HepG2 (cell line): ENCODE measurements around the gene TAT. TPM values are rescaled to one million over a fixed set of nuclear protein-coding genes. Genes with fewer than 3 reads are reported as not detected.

Experiments used
- CBFB ChIP-seq: sonication (generic); formaldehyde crosslinking; IDR thresholded peaks from 2 replicates; pipeline ENCODE4 v1.4.0; 2020; ENCODE audit warnings: missing genetic modification reagents
- CBX2 ChIP-seq, 2 experiments: fragments of 200-600 bp in 1 of 2; sonication (generic); formaldehyde crosslinking in 1 of 2; IDR thresholded peaks; 2 replicates each; pipeline versions ENCODE4 v1.7.0 to v1.8.1; 2018 to 2022; ENCODE audit warnings: low read depth in 2 of 2, low read length in 1 of 2, mild to moderate bottlenecking in 1 of 2, missing genetic modification reagents in 1 of 2
- DMAP1 ChIP-seq: IDR thresholded peaks from 2 replicates; pipeline ENCODE4 v1.6.1; 2016
- FOXC1 ChIP-seq: sonication (generic); formaldehyde crosslinking; IDR thresholded peaks from 2 replicates; pipeline ENCODE4 v1.8.0; 2022; ENCODE audit warnings: mild to moderate bottlenecking, missing genetic modification reagents, borderline replicate concordance
- HOXA3 ChIP-seq: sonication (generic); formaldehyde crosslinking; IDR thresholded peaks from 2 replicates; pipeline ENCODE4 v1.5.0; 2020; ENCODE audit warnings: missing genetic modification reagents
- JARID2 ChIP-seq: sonication (generic); formaldehyde crosslinking; IDR thresholded peaks from 2 replicates; pipeline ENCODE4 v1.8.1; 2023; ENCODE audit warnings: missing genetic modification reagents, inconsistent platforms; ENCODE audit not compliant: insufficient replicate concordance
- NFE2L2 ChIP-seq: fragments of 150-350 bp; IDR thresholded peaks from 2 replicates; pipeline ENCODE4 v1.6.1; 2014; ENCODE audit warnings: low read length
- SNAPC2 ChIP-seq: sonication (generic); formaldehyde crosslinking; IDR thresholded peaks from 2 replicates; pipeline ENCODE4 v1.8.1; 2022; ENCODE audit warnings: mild to moderate bottlenecking, missing genetic modification reagents
- SP4 ChIP-seq: sonication (generic); formaldehyde crosslinking; IDR thresholded peaks from 2 replicates; pipeline ENCODE4 v1.8.1; 2023; ENCODE audit warnings: mild to moderate bottlenecking, missing genetic modification reagents
- SSRP1 ChIP-seq: IDR thresholded peaks from 2 replicates; pipeline ENCODE4 v1.6.1; 2016; ENCODE audit warnings: control low read depth
- TCF12 ChIP-seq, 2 experiments: fragments of 450-650 bp in 1 of 2; sonication (generic) in 1 of 2; formaldehyde crosslinking in 1 of 2; IDR thresholded peaks; 2 replicates each; pipeline versions ENCODE4 v1.6.1 to v1.8.0; 2017 to 2022; ENCODE audit warnings: antibody characterized with exemption in 1 of 2, mild to moderate bottlenecking in 1 of 2, missing genetic modification reagents in 1 of 2, moderate library complexity in 1 of 2
- ZBTB3 ChIP-seq: sonication (generic); formaldehyde crosslinking; IDR thresholded peaks from 2 replicates; pipeline ENCODE4 v1.4.0; 2020; ENCODE audit warnings: low read depth, mild to moderate bottlenecking, moderate library complexity, missing genetic modification reagents, borderline replicate concordance
- ZBTB38 ChIP-seq: sonication (generic); formaldehyde crosslinking; IDR thresholded peaks from 2 replicates; pipeline ENCODE4 v1.5.1; 2020; ENCODE audit warnings: mild to moderate bottlenecking, missing genetic modification reagents
- ZFP36L2 ChIP-seq: sonication (generic); formaldehyde crosslinking; IDR thresholded peaks from 2 replicates; pipeline ENCODE4 v1.4.0; 2020; ENCODE audit warnings: missing genetic modification reagents
- ZNF124 ChIP-seq: sonication (generic); formaldehyde crosslinking; IDR thresholded peaks from 2 replicates; pipeline ENCODE4 v1.4.0; 2020; ENCODE audit warnings: missing genetic modification reagents
- ZNF225 ChIP-seq: sonication (generic); formaldehyde crosslinking; IDR thresholded peaks from 2 replicates; pipeline ENCODE4 v1.4.0; 2020; ENCODE audit warnings: mild to moderate bottlenecking, missing genetic modification reagents
- ZNF44 ChIP-seq: sonication (generic); formaldehyde crosslinking; IDR thresholded peaks from 2 replicates; pipeline ENCODE4 v1.5.1; 2020; ENCODE audit warnings: mild to moderate bottlenecking, missing genetic modification reagents
- ZSCAN21 ChIP-seq: sonication (generic); formaldehyde crosslinking; IDR thresholded peaks from 2 replicates; pipeline ENCODE4 v1.8.0; 2022; ENCODE audit warnings: mild to moderate bottlenecking, missing genetic modification reagents, moderate library complexity, borderline replicate concordance
- ZSCAN22 ChIP-seq: sonication (generic); formaldehyde crosslinking; IDR thresholded peaks from 2 replicates; pipeline ENCODE4 v1.4.0; 2020; ENCODE audit warnings: mild to moderate bottlenecking, missing genetic modification reagents
- polyA plus RNA-seq, 8 experiments: library from polyadenylated mRNA; depleted of rRNA in 3 of 8; stranded (reverse) in 7 of 8; unstranded in 1 of 8; fragments of >200 nt; fragmentation: Illumina TruSeq in 4 of 8; extraction: Trizol in 4 of 8; gene quantifications; 2 replicates each; pipeline versions ENCODE4 v1.2.1 to v1.2.3, GENCODE V29; 2011 to 2016; ENCODE audit warnings: low read depth in 4 of 8, missing spikeins in 1 of 8, mixed read lengths in 1 of 8; ENCODE audit not compliant: insufficient read depth in 1 of 8
- total RNA-seq, 5 experiments: library from RNA; depleted of rRNA; stranded (reverse); fragments of >200 nt; fragmentation: Illumina TruSeq; extraction: Trizol; gene quantifications; 2 replicates each; pipeline ENCODE4 v1.2.3, GENCODE V29; 2016; ENCODE audit warnings: low read depth in 1 of 5
- TF ChIP-seq, protein P1 (sequence below), 2 experiments: sonication (generic) in 1 of 2; formaldehyde crosslinking in 1 of 2; IDR thresholded peaks; 2 replicates each; pipeline versions ENCODE4 v1.4.0 to v1.6.1; 2018 to 2020; ENCODE audit warnings: missing genetic modification reagents in 2 of 2, borderline replicate concordance in 1 of 2, low read depth in 1 of 2, mild to moderate bottlenecking in 1 of 2, missing biosample characterization in 1 of 2
- TF ChIP-seq, protein P2 (sequence below): IDR thresholded peaks from 2 replicates; pipeline ENCODE4 v1.6.1; 2016; ENCODE audit warnings: mild to moderate bottlenecking, missing biosample characterization, missing genetic modification reagents
- TF ChIP-seq, protein P3 (sequence below): sonication (generic); formaldehyde crosslinking; IDR thresholded peaks from 2 replicates; pipeline ENCODE4 v1.4.0; 2020; ENCODE audit warnings: low read depth, mild to moderate bottlenecking, missing genetic modification reagents
- TF ChIP-seq, protein P4 (sequence below): sonication (generic); formaldehyde crosslinking; IDR thresholded peaks from 2 replicates; pipeline ENCODE4 v1.4.0; 2020; ENCODE audit warnings: missing genetic modification reagents
- TF ChIP-seq, protein P5 (sequence below): sonication (generic); formaldehyde crosslinking; IDR thresholded peaks from 2 replicates; pipeline ENCODE4 v1.5.0; 2020; ENCODE audit warnings: mild to moderate bottlenecking, low read depth, missing genetic modification reagents, borderline replicate concordance

Gene TAT
- total and polyA plus RNA-seq, 2 of the 13 experiments (the other 11 are each of a cell fraction or from before 2014, with no cell fraction given): 1.6 to 5.8 TPM

DNA sequence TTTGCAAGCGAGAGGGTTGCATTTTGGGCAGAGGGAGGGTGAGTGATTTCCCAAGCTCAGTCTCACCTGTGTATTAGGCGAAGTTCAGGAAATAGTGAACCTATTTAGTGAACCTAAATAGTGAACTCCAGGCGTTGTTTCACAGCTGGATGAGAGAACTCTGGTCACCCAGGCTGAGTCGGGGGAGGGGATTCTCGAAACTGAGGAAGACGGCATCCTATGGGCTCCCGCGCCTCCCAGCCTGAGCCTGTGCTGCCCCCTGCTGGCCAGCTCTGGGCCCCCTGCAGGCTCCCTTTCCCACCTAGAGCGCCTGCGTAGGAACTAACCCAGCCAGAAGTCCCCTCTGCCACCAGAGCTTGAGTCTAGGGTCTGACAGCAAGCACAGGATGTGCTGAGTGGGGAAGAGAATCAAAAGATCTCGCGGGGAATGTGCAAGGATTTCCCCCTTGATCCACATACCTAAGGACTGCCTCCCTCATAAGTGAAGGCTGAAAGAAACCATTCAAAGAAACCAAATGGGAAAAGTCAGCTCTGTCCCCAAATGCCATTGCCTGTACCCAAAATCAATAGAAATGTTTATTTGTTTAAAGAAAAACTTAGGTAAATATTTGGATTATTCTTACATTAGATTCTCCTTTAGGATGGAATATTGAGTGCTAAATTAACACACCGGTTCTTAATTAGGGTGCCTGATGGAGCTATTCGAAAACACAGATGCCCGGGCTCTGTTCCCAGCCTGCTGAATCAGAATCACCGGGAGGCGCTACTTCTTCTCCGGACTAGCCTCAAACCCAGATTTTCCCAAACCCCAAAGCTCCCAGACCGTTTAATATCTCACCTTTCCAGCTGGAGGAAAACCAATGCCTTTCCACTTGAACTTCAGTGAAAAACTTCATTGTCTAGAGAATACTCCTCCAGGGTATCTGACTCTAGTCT lies 34.3 kb upstream of the TAT start (continued):
- TF ChIP-seq, protein P1, sequence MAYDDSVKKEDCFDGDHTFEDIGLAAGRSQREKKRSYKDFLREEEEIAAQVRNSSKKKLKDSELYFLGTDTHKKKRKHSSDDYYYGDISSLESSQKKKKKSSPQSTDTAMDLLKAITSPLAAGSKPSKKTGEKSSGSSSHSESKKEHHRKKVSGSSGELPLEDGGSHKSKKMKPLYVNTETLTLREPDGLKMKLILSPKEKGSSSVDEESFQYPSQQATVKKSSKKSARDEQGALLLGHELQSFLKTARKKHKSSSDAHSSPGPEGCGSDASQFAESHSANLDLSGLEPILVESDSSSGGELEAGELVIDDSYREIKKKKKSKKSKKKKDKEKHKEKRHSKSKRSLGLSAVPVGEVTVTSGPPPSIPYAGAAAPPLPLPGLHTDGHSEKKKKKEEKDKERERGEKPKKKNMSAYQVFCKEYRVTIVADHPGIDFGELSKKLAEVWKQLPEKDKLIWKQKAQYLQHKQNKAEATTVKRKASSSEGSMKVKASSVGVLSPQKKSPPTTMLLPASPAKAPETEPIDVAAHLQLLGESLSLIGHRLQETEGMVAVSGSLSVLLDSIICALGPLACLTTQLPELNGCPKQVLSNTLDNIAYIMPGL (CRISPR knock-in tag; IDR thresholded peaks at IDR 0.05; ENCODE audit: borderline replicate concordance in 1 of 2, low read depth in 1 of 2): peak; percentile 77 to 89; a peak in 3 of 4 replicates
- TF ChIP-seq CBFB (no peak; the same call in 1 of the 2 replicates), SNAPC2 (no peak), FOXC1 (0 out of 2 replicates have a peak, but pooled peaks have one; percentile 18), HOXA3 (CRISPR knock-in tag) (peak; percentile 58), ZNF44 (CRISPR knock-in tag) (no peak), ZNF124 (CRISPR knock-in tag) (no peak), ZBTB38 (CRISPR knock-in tag) (no peak), ZBTB3 (no peak; the same call in 1 of the 2 replicates), DMAP1 (CRISPR knock-in tag) (no peak), SP4 (CRISPR knock-in tag) (0 out of 2 replicates have a peak, but pooled peaks have one; percentile 19), TCF12 (IDR thresholded peaks at IDR 0.05) (no peak), TCF12 (CRISPR knock-in tag; IDR thresholded peaks at IDR 0.05) (no peak), ZSCAN21 (no peak), ZNF225 (CRISPR knock-in tag) (no peak; the same call in 1 of the 2 replicates), ZSCAN22 (CRISPR knock-in tag) (no peak), CBX2 (IDR thresholded peaks at IDR 0.05; ENCODE audit: low read depth, low read length) (no peak), CBX2 (CRISPR knock-in tag; IDR thresholded peaks at IDR 0.05; ENCODE audit: low read depth) (no peak), ZFP36L2 (CRISPR knock-in tag) (0 out of 2 replicates have a peak, but pooled peaks have one; percentile 68), JARID2 (CRISPR knock-in tag) (no peak), SSRP1 (no peak), NFE2L2 (no peak)
- TF ChIP-seq, protein P2, sequence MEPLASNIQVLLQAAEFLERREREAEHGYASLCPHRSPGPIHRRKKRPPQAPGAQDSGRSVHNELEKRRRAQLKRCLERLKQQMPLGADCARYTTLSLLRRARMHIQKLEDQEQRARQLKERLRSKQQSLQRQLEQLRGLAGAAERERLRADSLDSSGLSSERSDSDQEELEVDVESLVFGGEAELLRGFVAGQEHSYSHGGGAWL (CRISPR knock-in tag): 0 out of 2 replicates have a peak, but pooled peaks have one; percentile 21
- TF ChIP-seq, protein P3, sequence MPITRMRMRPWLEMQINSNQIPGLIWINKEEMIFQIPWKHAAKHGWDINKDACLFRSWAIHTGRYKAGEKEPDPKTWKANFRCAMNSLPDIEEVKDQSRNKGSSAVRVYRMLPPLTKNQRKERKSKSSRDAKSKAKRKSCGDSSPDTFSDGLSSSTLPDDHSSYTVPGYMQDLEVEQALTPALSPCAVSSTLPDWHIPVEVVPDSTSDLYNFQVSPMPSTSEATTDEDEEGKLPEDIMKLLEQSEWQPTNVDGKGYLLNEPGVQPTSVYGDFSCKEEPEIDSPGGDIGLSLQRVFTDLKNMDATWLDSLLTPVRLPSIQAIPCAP: no peak
- TF ChIP-seq, protein P4, sequence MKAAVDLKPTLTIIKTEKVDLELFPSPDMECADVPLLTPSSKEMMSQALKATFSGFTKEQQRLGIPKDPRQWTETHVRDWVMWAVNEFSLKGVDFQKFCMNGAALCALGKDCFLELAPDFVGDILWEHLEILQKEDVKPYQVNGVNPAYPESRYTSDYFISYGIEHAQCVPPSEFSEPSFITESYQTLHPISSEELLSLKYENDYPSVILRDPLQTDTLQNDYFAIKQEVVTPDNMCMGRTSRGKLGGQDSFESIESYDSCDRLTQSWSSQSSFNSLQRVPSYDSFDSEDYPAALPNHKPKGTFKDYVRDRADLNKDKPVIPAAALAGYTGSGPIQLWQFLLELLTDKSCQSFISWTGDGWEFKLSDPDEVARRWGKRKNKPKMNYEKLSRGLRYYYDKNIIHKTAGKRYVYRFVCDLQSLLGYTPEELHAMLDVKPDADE (CRISPR knock-in tag): 0 out of 2 replicates have a peak, but pooled peaks have one; percentile 48
- TF ChIP-seq, protein P5, sequence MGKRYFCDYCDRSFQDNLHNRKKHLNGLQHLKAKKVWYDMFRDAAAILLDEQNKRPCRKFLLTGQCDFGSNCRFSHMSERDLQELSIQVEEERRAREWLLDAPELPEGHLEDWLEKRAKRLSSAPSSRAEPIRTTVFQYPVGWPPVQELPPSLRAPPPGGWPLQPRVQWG: no peak
